ENCODE measurements around the gene STXBP6. TPM values are rescaled to one million over a fixed set of nuclear protein-coding genes. Genes with fewer than 3 reads are reported as not detected.
"Not testable (repeated sequence)": the region's sequence is repeated elsewhere in the genome, so short reads cannot be mapped to it uniquely, and the experiment has no call there.

The STXBP6 gene
- total and polyA plus RNA-seq, 10 of the 15 experiments (the other 5 are each of a cell fraction or from before 2014, with no cell fraction given) = 1.2 to 47.3 (median 1.9) TPM

DNA sequence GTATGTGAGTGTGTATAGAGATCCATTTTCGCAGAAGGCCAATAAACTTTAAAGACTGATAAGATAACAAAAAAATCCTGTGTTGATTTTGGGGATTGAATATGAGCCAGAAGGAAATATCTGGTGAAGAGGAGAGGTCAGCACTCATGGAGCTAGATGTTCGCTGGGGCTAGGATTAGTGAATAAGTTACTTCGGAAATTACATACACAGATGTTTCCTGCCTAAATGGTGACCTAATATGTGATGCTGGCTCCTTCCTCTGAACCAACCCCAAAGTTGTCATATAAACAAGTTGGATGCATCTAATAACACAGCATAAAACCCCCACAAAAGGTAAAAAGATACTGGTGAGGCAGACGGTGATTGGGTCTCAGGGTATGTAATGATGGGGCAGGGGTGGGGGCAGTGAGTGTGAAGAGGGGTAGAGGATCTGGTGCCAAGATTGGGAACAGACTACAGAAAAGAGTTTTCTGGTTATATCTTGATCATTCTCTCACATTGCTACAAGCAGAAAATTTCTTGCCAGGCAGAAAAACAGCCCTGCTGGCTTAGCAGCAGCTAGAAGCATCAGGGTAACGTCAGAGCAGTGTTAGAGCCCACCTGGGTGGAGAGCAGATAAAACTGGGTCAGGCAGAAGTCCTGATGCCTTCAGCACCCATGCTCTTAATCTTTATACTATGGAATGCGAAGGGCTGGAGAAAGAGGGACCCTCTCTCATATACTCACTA, 275.6 kb downstream of the STXBP6 start:
- Histone ChIP-seq H3K4me3 (no peak overlapping the region), H3K36me3 (ENCODE audit: control insufficient read depth in 2 of 2, insufficient read depth in 2 of 2, low read length in 1 of 2) (no peaks in the 10 kb centered on the region), H3K9me3 (replicated peaks; ENCODE audit: control insufficient read depth, insufficient read depth, low read length) (no peaks in the 10 kb centered on the region), H3K4me2 (ENCODE audit: control insufficient read depth, insufficient read depth) (no peak overlapping the region), H3K79me2 (ENCODE audit: control insufficient read depth, insufficient read depth, low read length) (no peaks in the 10 kb centered on the region), H3K9ac (ENCODE audit: control insufficient read depth, insufficient read depth, low read length) (no peak overlapping the region), H3K27ac (ENCODE audit: control insufficient read depth, insufficient read depth) (no peak overlapping the region), H3K27me3 (replicated peaks in 1 of 2; ENCODE audit: control insufficient read depth in 2 of 2, insufficient read depth in 2 of 2, low read length in 1 of 2) (no peaks in the 10 kb centered on the region), H3K4me1 (ENCODE audit: control insufficient read depth, insufficient read depth, low read length) (no peaks in the 10 kb centered on the region), H4K20me1 (ENCODE audit: control insufficient read depth, insufficient read depth) (no peaks in the 10 kb centered on the region), H2AFZ (ENCODE audit: control insufficient read depth, low read depth, low read length) (no peak overlapping the region)
- ChIA-PET RAD21 (ENCODE audit: unreplicated experiment) (no interaction called here), CTCF (no interaction called here), SMC1A (ENCODE audit: uncharacterized antibody, unreplicated experiment) (no interaction called here), POLR2A (no interaction called here)
- no peak for FAIRE-seq
- in situ Hi-C loops (cut with MboI) = no loop called here
- no TSS peak for BruUV-seq (replicated peaks)
- 0% methylated on average over 6 of the region's 6 CpGs for WGBS (ENCODE audit: insufficient coverage, insufficient replicate concordance, low lambda C conversion rate, missing lambda C conversion rate)
- ATAC-seq = no peak
- intact Hi-C loops (cut with micrococcal nuclease; ENCODE audit: unreplicated experiment) = no loop called here
- DNase-seq (ENCODE audit: low read depth, low spot score) = no peak
- TF ChIP-seq, protein P1, sequence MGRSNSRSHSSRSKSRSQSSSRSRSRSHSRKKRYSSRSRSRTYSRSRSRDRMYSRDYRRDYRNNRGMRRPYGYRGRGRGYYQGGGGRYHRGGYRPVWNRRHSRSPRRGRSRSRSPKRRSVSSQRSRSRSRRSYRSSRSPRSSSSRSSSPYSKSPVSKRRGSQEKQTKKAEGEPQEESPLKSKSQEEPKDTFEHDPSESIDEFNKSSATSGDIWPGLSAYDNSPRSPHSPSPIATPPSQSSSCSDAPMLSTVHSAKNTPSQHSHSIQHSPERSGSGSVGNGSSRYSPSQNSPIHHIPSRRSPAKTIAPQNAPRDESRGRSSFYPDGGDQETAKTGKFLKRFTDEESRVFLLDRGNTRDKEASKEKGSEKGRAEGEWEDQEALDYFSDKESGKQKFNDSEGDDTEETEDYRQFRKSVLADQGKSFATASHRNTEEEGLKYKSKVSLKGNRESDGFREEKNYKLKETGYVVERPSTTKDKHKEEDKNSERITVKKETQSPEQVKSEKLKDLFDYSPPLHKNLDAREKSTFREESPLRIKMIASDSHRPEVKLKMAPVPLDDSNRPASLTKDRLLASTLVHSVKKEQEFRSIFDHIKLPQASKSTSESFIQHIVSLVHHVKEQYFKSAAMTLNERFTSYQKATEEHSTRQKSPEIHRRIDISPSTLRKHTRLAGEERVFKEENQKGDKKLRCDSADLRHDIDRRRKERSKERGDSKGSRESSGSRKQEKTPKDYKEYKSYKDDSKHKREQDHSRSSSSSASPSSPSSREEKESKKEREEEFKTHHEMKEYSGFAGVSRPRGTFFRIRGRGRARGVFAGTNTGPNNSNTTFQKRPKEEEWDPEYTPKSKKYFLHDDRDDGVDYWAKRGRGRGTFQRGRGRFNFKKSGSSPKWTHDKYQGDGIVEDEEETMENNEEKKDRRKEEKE (IDR thresholded peaks at IDR 0.05) = no peak
- TF ChIP-seq ZNF274 (IDR thresholded peaks at IDR 0.05; ENCODE audit: insufficient read depth, insufficient read length) (no peak), SUPT20H (IDR thresholded peaks at IDR 0.05; ENCODE audit: borderline replicate concordance, control insufficient read depth, low read depth, low read length) (no peak), SIX5 (IDR thresholded peaks at IDR 0.05; ENCODE audit: low read depth, low read length, severe bottlenecking) (no peak)

DNA sequence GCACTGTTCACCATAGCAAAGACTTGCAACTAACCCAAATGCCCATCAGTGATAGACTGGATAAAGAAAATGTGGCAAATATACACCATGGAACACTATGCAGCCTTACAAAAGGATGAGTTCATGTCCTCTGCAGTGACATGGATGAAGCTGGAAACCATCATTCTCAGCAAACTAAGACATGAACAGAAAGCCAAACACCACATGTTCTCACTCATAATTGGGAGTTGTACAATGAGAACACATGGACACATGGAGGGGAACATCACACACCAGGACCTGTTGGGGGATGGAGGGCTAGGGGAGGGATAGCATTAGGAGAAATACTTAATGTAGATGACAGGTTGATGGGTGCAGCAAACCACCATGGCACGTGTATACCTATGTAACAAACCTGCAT, 276.4 kb downstream of the STXBP6 start:
- intact Hi-C loops (cut with micrococcal nuclease; ENCODE audit: unreplicated experiment); BruUV-seq (replicated peaks); H3K9ac ChIP-seq (ENCODE audit: control insufficient read depth, insufficient read depth, low read length); in situ Hi-C loops (cut with MboI); FAIRE-seq; RAD21 ChIA-PET (ENCODE audit: unreplicated experiment); H3K36me3 ChIP-seq (ENCODE audit: control insufficient read depth in 2 of 2, insufficient read depth in 2 of 2, low read length in 1 of 2); H3K27ac ChIP-seq (ENCODE audit: control insufficient read depth, insufficient read depth); H3K27me3 ChIP-seq (replicated peaks in 1 of 2; ENCODE audit: control insufficient read depth in 2 of 2, insufficient read depth in 2 of 2, low read length in 1 of 2); H2AFZ ChIP-seq (ENCODE audit: control insufficient read depth, low read depth, low read length); H3K4me2 ChIP-seq (ENCODE audit: control insufficient read depth, insufficient read depth); H3K9me3 ChIP-seq (replicated peaks; ENCODE audit: control insufficient read depth, insufficient read depth, low read length); SMC1A ChIA-PET (ENCODE audit: uncharacterized antibody, unreplicated experiment); H3K79me2 ChIP-seq (ENCODE audit: control insufficient read depth, insufficient read depth, low read length); H3K4me1 ChIP-seq (ENCODE audit: control insufficient read depth, insufficient read depth, low read length); POLR2A ChIA-PET; CTCF ChIA-PET; DNase-seq (ENCODE audit: low read depth, low spot score); H4K20me1 ChIP-seq (ENCODE audit: control insufficient read depth, insufficient read depth); ATAC-seq; H3K4me3 ChIP-seq: not testable (repeated sequence)
- WGBS (ENCODE audit: insufficient coverage, insufficient replicate concordance, low lambda C conversion rate, missing lambda C conversion rate) = 0% methylated on average over 1 of the region's 1 CpG
